ENCODE measurements around the gene TRIM10.

TRIM10 gene

GRCh38 chr6:30160785-30161531, at the start of gene TRIM10:
Gene TRIM10 (minus strand): TSS chr6:30161211. CDS start chr6:30160858, 353 bp downstream.
- no peak for DNase-seq

GRCh38 chr6:30207619-30208295, 46.7 kb upstream of the TRIM10 start:
- no peak for DNase-seq

- DNase-seq: no peak
Observed at GRCh38 chr6:30206799-30207618, 46.0 kb upstream of the TRIM10 start.

- DNase-seq: no peak
Observed at GRCh38 chr6:30206152-30206551, 45.1 kb upstream of the TRIM10 start.

GRCh38 chr6:30204116-30204515, 43.1 kb upstream of the TRIM10 start:
- no peak for DNase-seq

GRCh38 chr6:30202366-30202765, 41.4 kb upstream of the TRIM10 start:
- no peak for DNase-seq

- no peak for DNase-seq
Observed at GRCh38 chr6:30200551-30201281, 39.7 kb upstream of the TRIM10 start.

GRCh38 chr6:30198166-30199084, 37.4 kb upstream of the TRIM10 start:
- DNase-seq: no peak

GRCh38 chr6:30196376-30196775, 35.4 kb upstream of the TRIM10 start:
- no peak for DNase-seq

- DNase-seq: no peak
Observed at GRCh38 chr6:30195951-30196350, 34.9 kb upstream of the TRIM10 start.

- DNase-seq: no peak
Observed at GRCh38 chr6:30194797-30195690, 34.0 kb upstream of the TRIM10 start.

- no peak for DNase-seq
Observed at GRCh38 chr6:30192076-30192475, 31.1 kb upstream of the TRIM10 start.

- no peak for DNase-seq
Observed at GRCh38 chr6:30188541-30188940, 27.5 kb upstream of the TRIM10 start.

GRCh38 chr6:30185846-30186484, 25.0 kb upstream of the TRIM10 start:
- DNase-seq: no peak

- no peak for DNase-seq
Observed at GRCh38 chr6:30184417-30185031, 23.5 kb upstream of the TRIM10 start.

- DNase-seq: no peak
Observed at GRCh38 chr6:30180145-30180544, 19.1 kb upstream of the TRIM10 start.

GRCh38 chr6:30178837-30179236, 17.8 kb upstream of the TRIM10 start:
- no peak for DNase-seq

- DNase-seq: no peak
Observed at GRCh38 chr6:30175765-30176164, 14.8 kb upstream of the TRIM10 start.

- DNase-seq: no peak
Observed at GRCh38 chr6:30172681-30173080, 11.7 kb upstream of the TRIM10 start.
